Keratinocyte (primary cell): Measurements from ENCODE around the gene HTR3E. TPM values are rescaled to one million over a fixed set of nuclear protein-coding genes. Genes with fewer than 3 reads are reported as not detected.

ENCODE experiments used
- DNase-seq: peaks from one replicate; pipeline ENCODE4 v3.0.0-alpha.2; 2011; ENCODE audit warnings: low read depth, missing footprints, low spot score
- FAIRE-seq: peaks from 2 replicates; lab custom pipeline; 2011; peaks lifted over from hg19 to GRCh38; lab: Jason Lieb, UNC
- H2AFZ ChIP-seq: 2 replicates; pipeline ENCODE4 v1.6.0; 2012; ENCODE audit warnings: low read length, control low read depth, inconsistent platforms; ENCODE audit not compliant: control insufficient read depth
- H3K27ac ChIP-seq: 2 replicates; pipeline ENCODE4 v1.5.1; 2011; ENCODE audit warnings: low read length; ENCODE audit not compliant: control insufficient read depth, insufficient read depth
- H3K27me3 ChIP-seq: 3 replicates; pipeline ENCODE4 v1.6.0; 2011; ENCODE audit warnings: low read length; ENCODE audit not compliant: control insufficient read depth, insufficient read depth; ENCODE audit errors: extremely low read depth
- H3K36me3 ChIP-seq, 2 experiments: 2 replicates in 1 of 2; 3 replicates in 1 of 2; pipeline ENCODE4 v1.5.1; 2011; ENCODE audit warnings: low read length in 2 of 2, mild to moderate bottlenecking in 1 of 2; ENCODE audit not compliant: control insufficient read depth in 2 of 2, insufficient read depth in 2 of 2; ENCODE audit errors: extremely low read depth in 1 of 2
- H3K4me1 ChIP-seq: 3 replicates; pipeline ENCODE4 v1.5.1; 2011; ENCODE audit warnings: low read length; ENCODE audit not compliant: control insufficient read depth, insufficient read depth; ENCODE audit errors: extremely low read depth
- H3K4me2 ChIP-seq: 3 replicates; pipeline ENCODE4 v1.6.0; 2011; ENCODE audit warnings: low read depth, low read length; ENCODE audit not compliant: control insufficient read depth, insufficient read depth; ENCODE audit errors: extremely low read depth
- H3K4me3 ChIP-seq, 3 experiments: fragments of 200-600 bp in 1 of 3; sonication (generic) in 1 of 3; 2 replicates in 2 of 3; 3 replicates in 1 of 3; pipeline ENCODE4 v1.5.1; 2011 to 2016; ENCODE audit warnings: low read length in 3 of 3, mild to moderate bottlenecking in 3 of 3, control low read depth in 2 of 3, inconsistent platforms in 1 of 3, low read depth in 1 of 3, mixed read lengths in 1 of 3, mixed run types in 1 of 3, moderate library complexity in 1 of 3; ENCODE audit not compliant: control insufficient read depth in 2 of 3, insufficient read depth in 2 of 3; ENCODE audit errors: extremely low read depth in 1 of 3
- H3K79me2 ChIP-seq: 2 replicates; pipeline ENCODE4 v1.6.0; 2012; ENCODE audit warnings: low read length; ENCODE audit not compliant: control insufficient read depth, insufficient read depth
- H3K9ac ChIP-seq: 3 replicates; pipeline ENCODE4 v1.6.0; 2011; ENCODE audit warnings: low read length; ENCODE audit not compliant: control insufficient read depth, insufficient read depth; ENCODE audit errors: extremely low read depth
- H3K9me1 ChIP-seq: 3 replicates; pipeline ENCODE4 v1.6.0; 2011; ENCODE audit warnings: low read length; ENCODE audit not compliant: control insufficient read depth, insufficient read depth; ENCODE audit errors: extremely low read depth
- H3K9me3 ChIP-seq: 2 replicates; pipeline ENCODE4 v1.5.1; 2012; ENCODE audit warnings: low read depth, low read length; ENCODE audit not compliant: control insufficient read depth
- H4K20me1 ChIP-seq: 3 replicates; pipeline ENCODE4 v1.6.0; 2011; ENCODE audit warnings: low read length; ENCODE audit not compliant: control insufficient read depth, insufficient read depth; ENCODE audit errors: extremely low read depth
- EZH2 ChIP-seq: IDR thresholded peaks from one replicate; pipeline ENCODE4 v1.6.1; 2012; ENCODE audit warnings: inconsistent platforms, mild to moderate bottlenecking, low read length, moderate library complexity
- dilution Hi-C: fragments of 300-500 bp; cut with MboI; formaldehyde crosslinking; loops from one replicate; pipeline ENCODE4 v1.7.0; 2020; ENCODE audit warnings: low sequenced_read_pairs; ENCODE audit not compliant: extremely low pct_ligation_motif_present
- polyA plus RNA-seq, 5 experiments: library from polyadenylated mRNA; depleted of rRNA in 3 of 5; stranded (reverse) in 3 of 5; stranded (forward) in 1 of 5; unstranded in 1 of 5; fragments of >200 nt; gene quantifications; 1 replicate in 1 of 5; 2 replicates in 3 of 5; 3 replicates in 1 of 5; pipeline versions ENCODE4 v1.2.1 to v1.2.3, GENCODE V29; 2011 to 2012; ENCODE audit warnings: missing spikeins in 2 of 5, low read depth in 1 of 5, low replicate concordance in 1 of 5
- TF ChIP-seq, protein P1 (sequence below), 3 experiments: IDR thresholded peaks in 1 of 3; conservative IDR thresholded peaks in 1 of 3; optimal IDR thresholded peaks in 1 of 3; 2 replicates in 2 of 3; 3 replicates in 1 of 3; pipeline versions ENCODE3 to v1.5.1; 2011; ENCODE audit warnings: low read length in 3 of 3, mild to moderate bottlenecking in 3 of 3, moderate library complexity in 2 of 3, control low read depth in 1 of 3, inconsistent platforms in 1 of 3; ENCODE audit not compliant: insufficient read depth in 2 of 3; ENCODE audit errors: extremely low read depth in 1 of 3

The HTR3E gene
- polyA plus RNA-seq, 1 donor (not counting 4 experiments of a cell fraction or from before 2014, with no cell fraction given) = not detected

DNA sequence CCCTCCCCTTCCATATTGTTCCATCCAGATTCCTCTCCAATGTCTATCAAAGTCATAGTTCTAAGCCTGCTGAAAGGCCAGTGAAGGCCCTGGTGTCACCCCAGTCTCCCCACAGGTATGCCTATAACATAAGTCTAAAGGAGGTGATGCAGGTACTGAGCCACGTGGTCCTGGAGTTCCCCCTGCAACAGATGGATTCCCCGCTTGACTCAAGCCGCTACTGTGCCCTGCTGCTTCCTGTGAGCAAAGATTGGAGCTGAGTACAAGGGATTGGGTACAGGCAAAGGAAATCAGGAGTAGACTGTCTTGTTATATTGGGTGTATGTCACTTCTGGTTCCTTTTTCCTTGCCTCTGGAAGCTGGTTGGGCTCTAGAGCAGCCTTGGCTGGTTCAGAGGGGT is 46.5 kb downstream of the HTR3E start:
- DNase-seq (no peak), FAIRE-seq (no peak)
- no peak overlapping the region for H2AFZ ChIP-seq
- no peak overlapping the region for H3K9ac ChIP-seq
- H3K27me3 ChIP-seq = no peaks in the 10 kb centered on the region
- H3K9me1 ChIP-seq = no peaks in the 10 kb centered on the region
- peaks cover 9% of the 10 kb centered on the region for H4K20me1 ChIP-seq
- no peak overlapping the region for H3K4me2 ChIP-seq
- no peak for TF ChIP-seq EZH2
- TF ChIP-seq, protein P1, sequence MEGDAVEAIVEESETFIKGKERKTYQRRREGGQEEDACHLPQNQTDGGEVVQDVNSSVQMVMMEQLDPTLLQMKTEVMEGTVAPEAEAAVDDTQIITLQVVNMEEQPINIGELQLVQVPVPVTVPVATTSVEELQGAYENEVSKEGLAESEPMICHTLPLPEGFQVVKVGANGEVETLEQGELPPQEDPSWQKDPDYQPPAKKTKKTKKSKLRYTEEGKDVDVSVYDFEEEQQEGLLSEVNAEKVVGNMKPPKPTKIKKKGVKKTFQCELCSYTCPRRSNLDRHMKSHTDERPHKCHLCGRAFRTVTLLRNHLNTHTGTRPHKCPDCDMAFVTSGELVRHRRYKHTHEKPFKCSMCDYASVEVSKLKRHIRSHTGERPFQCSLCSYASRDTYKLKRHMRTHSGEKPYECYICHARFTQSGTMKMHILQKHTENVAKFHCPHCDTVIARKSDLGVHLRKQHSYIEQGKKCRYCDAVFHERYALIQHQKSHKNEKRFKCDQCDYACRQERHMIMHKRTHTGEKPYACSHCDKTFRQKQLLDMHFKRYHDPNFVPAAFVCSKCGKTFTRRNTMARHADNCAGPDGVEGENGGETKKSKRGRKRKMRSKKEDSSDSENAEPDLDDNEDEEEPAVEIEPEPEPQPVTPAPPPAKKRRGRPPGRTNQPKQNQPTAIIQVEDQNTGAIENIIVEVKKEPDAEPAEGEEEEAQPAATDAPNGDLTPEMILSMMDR (optimal IDR thresholded peaks at IDR 0.05 in 1 of 3, IDR thresholded peaks at IDR 0.05 in 1 of 3, conservative IDR thresholded peaks at IDR 0.05 in 1 of 3; ENCODE audit: extremely low read depth in 1 of 3, insufficient read depth in 2 of 3, low read length in 3 of 3) = no peak
- no peak overlapping the region for H3K4me3 ChIP-seq
- H3K36me3 ChIP-seq = peaks cover 40 to 47% of the 10 kb centered on the region in 2 experiments
- dilution Hi-C loops = no loop called here
- H3K9me3 ChIP-seq = no peaks in the 10 kb centered on the region
- H3K27ac ChIP-seq = no peak overlapping the region
- H3K79me2 ChIP-seq = peaks cover 4% of the 10 kb centered on the region
- peaks cover 4% of the 10 kb centered on the region for H3K4me1 ChIP-seq

DNA sequence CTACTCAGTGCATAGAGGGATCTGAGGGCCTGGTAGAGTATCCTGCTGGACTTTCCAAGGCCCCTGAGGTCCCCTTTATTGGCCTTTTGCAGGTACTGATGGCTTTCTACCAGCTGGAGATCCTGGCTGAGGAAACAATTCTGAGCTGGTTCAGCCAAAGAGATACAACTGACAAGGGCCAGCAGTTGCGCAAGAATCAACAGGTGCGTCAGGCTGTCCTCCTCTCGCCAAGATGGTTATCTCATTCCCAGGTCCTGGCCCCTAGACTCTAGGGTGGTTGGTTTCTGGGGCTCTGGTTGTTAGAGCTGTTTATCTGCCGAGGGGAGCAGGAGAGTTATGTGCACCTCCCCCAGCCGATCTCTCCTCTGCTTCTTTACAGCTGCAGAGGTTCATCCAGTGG is 47.6 kb downstream of the HTR3E start:
- Histone ChIP-seq H3K4me3 (no peak overlapping the region), H3K79me2 (peaks cover 2% of the 10 kb centered on the region), H3K9ac (no peak overlapping the region), H2AFZ (no peak overlapping the region), H3K27me3 (no peaks in the 10 kb centered on the region), H3K4me1 (peaks cover 4% of the 10 kb centered on the region), H3K4me2 (no peak overlapping the region), H4K20me1 (peaks cover 9% of the 10 kb centered on the region), H3K36me3 (peaks cover 38 to 47% of the 10 kb centered on the region in 2 experiments), H3K9me1 (no peaks in the 10 kb centered on the region), H3K9me3 (no peaks in the 10 kb centered on the region), H3K27ac (no peak overlapping the region)
- no peak for DNase-seq
- no peak for TF ChIP-seq EZH2
- TF ChIP-seq, protein P1 (optimal IDR thresholded peaks at IDR 0.05 in 1 of 3, IDR thresholded peaks at IDR 0.05 in 1 of 3, conservative IDR thresholded peaks at IDR 0.05 in 1 of 3; ENCODE audit: extremely low read depth in 1 of 3, insufficient read depth in 2 of 3, low read length in 3 of 3) = no peak
- FAIRE-seq = no peak
- dilution Hi-C loops = no loop called here
